D721Med (cell line): ENCODE results near the gene VPS50.
"Not testable (repeated sequence)": the region's sequence is repeated elsewhere in the genome, so short reads cannot be mapped to it uniquely, and the experiment has no call there.

Experiments
- DNase-seq: peaks from one replicate; pipeline ENCODE4 v3.0.0; 2011; ENCODE audit warnings: low spot score; ENCODE audit not compliant: insufficient read length
- FAIRE-seq: peaks from 2 replicates; lab custom pipeline; 2011; peaks lifted over from hg19 to GRCh38; lab: Jason Lieb, UNC
- TF ChIP-seq, protein P1 (sequence below): IDR thresholded peaks from 2 replicates; pipeline ENCODE4 v1.5.1; 2012; ENCODE audit warnings: mild to moderate bottlenecking, control low read depth; ENCODE audit not compliant: insufficient read depth; ENCODE audit errors: missing control alignments

VPS50 gene

DNA sequence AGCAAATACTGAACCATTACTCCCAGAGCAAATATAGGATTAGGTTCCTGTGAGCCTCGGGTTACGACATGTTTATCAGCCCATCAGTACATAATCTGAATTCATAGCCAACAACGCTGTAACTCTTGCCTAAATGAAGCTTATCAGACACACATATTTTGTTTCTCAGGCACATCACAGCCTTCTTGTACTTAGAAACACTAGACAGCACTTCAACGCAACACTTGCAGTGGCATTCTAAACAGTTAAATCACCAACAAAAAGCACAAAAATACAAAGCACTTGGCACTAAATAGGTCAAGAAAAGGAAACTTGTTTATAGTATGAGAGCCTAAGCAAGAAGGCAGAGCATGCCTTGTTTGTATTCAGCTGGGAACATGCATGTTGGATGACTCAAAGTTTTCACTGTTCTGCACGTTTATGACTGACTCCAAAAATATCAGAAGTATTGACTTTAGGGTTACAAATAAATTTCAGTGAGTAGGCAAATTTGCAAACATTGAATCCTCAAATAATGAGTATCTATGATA, 75.0 kb downstream of the VPS50 start:
- DNase-seq (no peak), FAIRE-seq (no peak)
- TF ChIP-seq, protein P1, sequence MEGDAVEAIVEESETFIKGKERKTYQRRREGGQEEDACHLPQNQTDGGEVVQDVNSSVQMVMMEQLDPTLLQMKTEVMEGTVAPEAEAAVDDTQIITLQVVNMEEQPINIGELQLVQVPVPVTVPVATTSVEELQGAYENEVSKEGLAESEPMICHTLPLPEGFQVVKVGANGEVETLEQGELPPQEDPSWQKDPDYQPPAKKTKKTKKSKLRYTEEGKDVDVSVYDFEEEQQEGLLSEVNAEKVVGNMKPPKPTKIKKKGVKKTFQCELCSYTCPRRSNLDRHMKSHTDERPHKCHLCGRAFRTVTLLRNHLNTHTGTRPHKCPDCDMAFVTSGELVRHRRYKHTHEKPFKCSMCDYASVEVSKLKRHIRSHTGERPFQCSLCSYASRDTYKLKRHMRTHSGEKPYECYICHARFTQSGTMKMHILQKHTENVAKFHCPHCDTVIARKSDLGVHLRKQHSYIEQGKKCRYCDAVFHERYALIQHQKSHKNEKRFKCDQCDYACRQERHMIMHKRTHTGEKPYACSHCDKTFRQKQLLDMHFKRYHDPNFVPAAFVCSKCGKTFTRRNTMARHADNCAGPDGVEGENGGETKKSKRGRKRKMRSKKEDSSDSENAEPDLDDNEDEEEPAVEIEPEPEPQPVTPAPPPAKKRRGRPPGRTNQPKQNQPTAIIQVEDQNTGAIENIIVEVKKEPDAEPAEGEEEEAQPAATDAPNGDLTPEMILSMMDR = no peak

DNA sequence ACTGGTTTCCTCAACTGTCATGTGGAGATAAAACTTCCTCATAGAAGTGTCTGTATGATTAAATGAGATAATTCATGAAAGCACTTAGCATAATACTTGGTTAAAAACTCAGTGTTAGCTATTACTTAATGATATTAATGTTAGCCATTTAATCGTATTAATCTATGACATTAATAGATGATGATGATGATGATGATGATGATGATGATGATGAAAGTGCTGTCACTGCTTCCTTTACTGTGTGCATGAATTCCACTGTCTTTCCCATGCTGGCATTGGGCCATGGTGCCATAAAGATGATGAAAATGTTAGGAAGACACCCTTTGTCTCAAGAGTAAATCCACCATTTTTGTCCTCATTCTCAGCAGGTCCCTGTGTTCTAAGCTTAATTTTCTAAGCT, 75.8 kb downstream of the VPS50 start:
- DNase-seq (no peak), FAIRE-seq (no peak)
- TF ChIP-seq, protein P1 = no peak

DNA sequence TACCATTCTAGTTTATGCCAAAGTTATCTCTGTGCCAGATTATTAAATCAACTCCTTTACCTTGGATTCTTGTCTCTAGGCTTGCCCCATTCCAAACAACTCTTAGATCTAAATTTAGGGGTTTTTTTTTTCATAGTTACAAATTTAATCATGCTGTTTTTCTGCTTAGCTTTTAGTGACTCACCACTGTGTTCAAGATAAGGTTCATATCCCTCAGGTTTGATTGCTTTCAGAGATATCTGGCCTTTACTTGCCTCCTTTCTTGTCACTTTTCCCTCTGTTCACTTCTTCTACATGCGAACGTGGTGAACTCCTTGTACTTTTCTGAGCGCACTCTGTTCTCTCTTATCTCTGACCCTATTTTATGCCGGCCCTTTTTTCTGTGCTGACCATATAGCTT, 78.2 kb downstream of the VPS50 start:
- DNase-seq (no peak), FAIRE-seq (no peak)
- TF ChIP-seq, protein P1 = no peak

DNA sequence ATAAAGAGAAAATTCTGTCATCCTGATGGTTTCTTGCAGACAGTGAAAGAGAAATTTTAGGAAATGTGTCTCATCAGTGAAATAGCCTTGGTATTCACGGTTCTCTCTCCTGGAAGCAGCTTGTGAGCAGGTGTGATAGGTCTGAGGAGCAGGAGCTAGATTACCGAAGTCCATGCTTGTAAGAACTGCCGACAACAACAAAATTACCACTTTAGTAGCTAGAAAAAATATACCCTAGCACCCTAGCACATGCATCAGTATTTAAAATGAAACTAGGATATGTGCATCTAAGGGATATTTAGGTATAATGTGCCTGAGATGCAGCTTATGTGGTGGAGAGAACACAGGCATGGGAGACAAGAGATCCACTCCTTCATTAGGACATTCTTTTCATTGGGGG, 82.3 kb downstream of the VPS50 start:
- FAIRE-seq (no peak), DNase-seq (no peak)
- TF ChIP-seq, protein P1 = no peak

DNA sequence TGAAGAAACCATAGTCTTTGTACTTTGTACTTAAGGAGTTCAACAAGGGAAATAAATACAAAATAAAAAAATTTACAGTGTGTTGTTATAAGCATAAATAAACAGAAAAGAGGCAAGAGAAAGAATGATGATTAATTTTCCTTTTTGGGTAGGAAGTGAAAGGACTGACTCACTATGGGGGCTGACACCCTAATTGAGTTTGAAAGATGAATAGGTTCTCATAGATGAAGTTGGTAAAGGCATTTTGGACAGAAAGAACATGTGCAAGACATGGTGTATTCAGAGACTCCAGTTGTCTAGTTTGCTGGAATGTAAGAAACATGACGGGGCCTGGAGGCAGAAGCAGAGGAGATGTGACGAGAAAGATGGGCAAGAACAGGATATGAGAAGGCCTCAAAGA, 83.7 kb downstream of the VPS50 start:
- DNase-seq (no peak), FAIRE-seq (no peak)
- TF ChIP-seq, protein P1 = no peak

DNA sequence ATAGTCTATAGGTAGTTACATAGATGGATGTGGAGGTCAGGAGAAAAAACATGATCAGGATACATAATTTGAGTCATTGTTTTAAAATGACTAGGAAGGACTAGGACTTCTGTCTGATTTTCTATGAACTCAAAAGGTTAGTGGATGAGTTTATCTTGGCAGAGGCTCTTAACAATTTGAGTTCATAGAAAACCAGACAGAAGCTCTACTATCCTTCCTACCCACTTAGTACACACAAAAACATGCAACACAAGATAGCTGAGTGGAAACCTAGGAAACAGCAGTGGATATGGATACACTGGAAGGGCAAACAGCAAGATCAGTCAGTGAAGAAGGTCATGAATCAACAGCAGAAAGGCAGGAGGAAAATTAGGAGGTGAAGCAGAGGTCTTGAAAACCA, 84.6 kb downstream of the VPS50 start:
- DNase-seq = no peak
- no peak for FAIRE-seq
- TF ChIP-seq, protein P1 = no peak

DNA sequence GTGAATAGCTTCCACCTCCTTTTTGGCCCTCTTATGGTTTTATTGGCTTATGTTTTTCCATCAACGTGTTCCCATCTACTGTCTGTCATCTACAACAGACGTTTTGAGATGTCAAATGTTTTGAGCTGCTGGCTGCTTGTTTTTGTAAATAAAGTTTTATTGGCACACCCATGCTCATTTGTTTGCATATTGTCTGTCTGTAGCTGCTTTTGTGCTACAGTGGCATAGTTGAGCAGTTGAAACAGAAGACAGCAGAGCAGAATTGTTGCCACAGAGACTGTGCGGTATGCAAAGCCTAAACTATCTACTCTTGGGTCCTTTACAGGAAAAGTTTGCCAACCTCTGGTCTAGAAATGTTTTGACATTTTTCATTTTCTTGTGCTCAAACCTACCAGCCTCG, 88.7 kb downstream of the VPS50 start:
- FAIRE-seq = no peak
- TF ChIP-seq, protein P1 = no peak
- DNase-seq = no peak

DNA sequence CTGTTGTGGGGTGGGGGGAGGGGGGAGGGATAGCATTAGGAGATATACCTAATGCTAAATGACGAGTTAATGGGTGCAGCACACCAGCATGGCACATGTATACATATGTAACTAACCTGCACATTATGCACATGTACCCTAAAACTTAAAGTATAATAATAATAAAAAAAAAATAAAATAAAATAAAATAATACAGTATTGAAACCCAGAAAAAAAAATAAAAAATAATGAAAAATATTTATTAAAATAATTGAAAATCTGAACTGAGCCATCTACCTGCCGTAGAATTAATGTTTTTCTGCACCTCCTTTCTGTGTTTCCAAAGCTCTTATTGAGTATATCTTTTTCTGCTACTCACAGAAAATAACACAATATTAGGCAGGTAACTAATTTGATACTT, 94.1 kb downstream of the VPS50 start:
- not testable (repeated sequence) for FAIRE-seq, DNase-seq
